Upper lobe of left lung (tissue), 6 donors: ENCODE results near the gene GABRB1. TPM values are rescaled to one million over a fixed set of nuclear protein-coding genes. Genes with fewer than 3 reads are reported as not detected.

Source experiments
- ATAC-seq, 2 donors: fragments of 200-7000 bp; cut with Tn5 transposase; one replicate each; pipeline ENCODE4 v1.9.1; 2022; ENCODE audit warnings: mild to moderate bottlenecking in 2 of 2, moderate library complexity in 2 of 2; ENCODE audit not compliant: low FRiP score in 2 of 2
- DNase-seq, 2 donors: peaks; one replicate each; pipeline ENCODE4 v3.0.0-alpha.2; 2019 to 2020
- H3K27ac ChIP-seq, 4 donors: fragments of 200-600 bp; sonication (generic); one replicate each; pipeline ENCODE4 v1.5.1; 2016 to 2019
- H3K27me3 ChIP-seq, 4 donors: fragments of 200-600 bp; sonication (generic); one replicate each; pipeline ENCODE4 v1.5.1; 2017 to 2019
- H3K36me3 ChIP-seq, 4 donors: fragments of 200-600 bp; sonication (generic); one replicate each; pipeline ENCODE4 v1.5.1; 2016 to 2019
- H3K4me1 ChIP-seq, 4 donors: fragments of 200-600 bp; sonication (generic); one replicate each; pipeline ENCODE4 v1.5.1; 2018 to 2019
- H3K4me3 ChIP-seq, 4 donors: fragments of 200-600 bp; sonication (generic); one replicate each; pipeline ENCODE4 v1.5.1; 2017 to 2019; ENCODE audit warnings: mild to moderate bottlenecking in 2 of 4, moderate library complexity in 1 of 4
- H3K9me3 ChIP-seq, 4 donors: fragments of 200-600 bp; sonication (generic); one replicate each; pipeline ENCODE4 v1.5.1; 2018 to 2019
- EP300 ChIP-seq, 4 donors: sonication (generic); formaldehyde crosslinking; IDR thresholded peaks; one replicate each; pipeline ENCODE4 v1.5.1; 2017; ENCODE audit warnings: antibody characterized with exemption in 4 of 4, control low read depth in 2 of 4
- POLR2A ChIP-seq, 4 donors: fragments of 450-650 bp; IDR thresholded peaks; one replicate each; pipeline ENCODE4 v1.5.1; 2016 to 2017; ENCODE audit warnings: antibody characterized with exemption in 4 of 4, mild to moderate bottlenecking in 2 of 4
- POLR2AphosphoS5 ChIP-seq, 2 donors: sonication (generic); formaldehyde crosslinking; IDR thresholded peaks; one replicate each; pipeline ENCODE4 v1.5.1; 2017; ENCODE audit warnings: antibody characterized with exemption in 2 of 2
- WGBS, 2 donors: methylation state at CpG; one replicate each; pipeline ENCODE4 v1.1.5; 2017 to 2018; 5-methylcytosine and 5-hydroxymethylcytosine counted together
- total RNA-seq, 6 donors: library from RNA; depleted of rRNA in 4 of 6; stranded (reverse); fragments of >200 nt in 4 of 6; gene quantifications; one replicate each; pipeline versions ENCODE4 v1.1.0 to v1.2.1, GENCODE V29; 2016 to 2021
- TF ChIP-seq, protein P1 (sequence below), 6 experiments: fragments of 450-650 bp in 4 of 6; fragments of 200-600 bp in 2 of 6; sonication (generic) in 2 of 6; IDR thresholded peaks; one replicate each; pipeline ENCODE4 v1.5.1; 2016 to 2019; ENCODE audit warnings: antibody characterized with exemption in 6 of 6
- donor health status: DM: no; HTN: no; CAD: no; lungs with moderate emphysema.
- donor health status: DM: no; HTN: yes; CAD: no; lungs with severe emphysema.

The GABRB1 gene
- total RNA-seq, 6 donors from 2014 or later = not detected

GRCh38 chr4:47334652-47335051 is 303.3 kb downstream of the GABRB1 start:
- TF ChIP-seq POLR2AphosphoS5 (IDR thresholded peaks at IDR 0.05) = no peak
- no peak for TF ChIP-seq POLR2A (IDR thresholded peaks at IDR 0.05)
- TF ChIP-seq, protein P1, sequence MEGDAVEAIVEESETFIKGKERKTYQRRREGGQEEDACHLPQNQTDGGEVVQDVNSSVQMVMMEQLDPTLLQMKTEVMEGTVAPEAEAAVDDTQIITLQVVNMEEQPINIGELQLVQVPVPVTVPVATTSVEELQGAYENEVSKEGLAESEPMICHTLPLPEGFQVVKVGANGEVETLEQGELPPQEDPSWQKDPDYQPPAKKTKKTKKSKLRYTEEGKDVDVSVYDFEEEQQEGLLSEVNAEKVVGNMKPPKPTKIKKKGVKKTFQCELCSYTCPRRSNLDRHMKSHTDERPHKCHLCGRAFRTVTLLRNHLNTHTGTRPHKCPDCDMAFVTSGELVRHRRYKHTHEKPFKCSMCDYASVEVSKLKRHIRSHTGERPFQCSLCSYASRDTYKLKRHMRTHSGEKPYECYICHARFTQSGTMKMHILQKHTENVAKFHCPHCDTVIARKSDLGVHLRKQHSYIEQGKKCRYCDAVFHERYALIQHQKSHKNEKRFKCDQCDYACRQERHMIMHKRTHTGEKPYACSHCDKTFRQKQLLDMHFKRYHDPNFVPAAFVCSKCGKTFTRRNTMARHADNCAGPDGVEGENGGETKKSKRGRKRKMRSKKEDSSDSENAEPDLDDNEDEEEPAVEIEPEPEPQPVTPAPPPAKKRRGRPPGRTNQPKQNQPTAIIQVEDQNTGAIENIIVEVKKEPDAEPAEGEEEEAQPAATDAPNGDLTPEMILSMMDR (IDR thresholded peaks at IDR 0.05) = no peak
- TF ChIP-seq EP300 (IDR thresholded peaks at IDR 0.05) = no peak
- no peaks in the 10 kb centered on the region for H3K36me3 ChIP-seq
- no peaks in the 10 kb centered on the region for H3K27me3 ChIP-seq
- DNase-seq (no peak), ATAC-seq (no peak)
- no peak overlapping the region for H3K4me3 ChIP-seq
- no peak overlapping the region for H3K27ac ChIP-seq
- no peaks in the 10 kb centered on the region for H3K4me1 ChIP-seq
- WGBS, 2 donors = 47 to 53% methylated on average over 3 of the region's 3 CpGs
- no peaks in the 10 kb centered on the region for H3K9me3 ChIP-seq

- Histone ChIP-seq H3K36me3 (no peaks in the 10 kb centered on the region), H3K27me3 (no peaks in the 10 kb centered on the region), H3K27ac (no peak overlapping the region), H3K4me1 (no peaks in the 10 kb centered on the region), H3K9me3 (no peaks in the 10 kb centered on the region), H3K4me3 (no peak overlapping the region)
- DNase-seq (no peak), ATAC-seq (no peak)
- 65 to 71% methylated on average over 2 of the region's 2 CpGs for WGBS, 2 donors
- TF ChIP-seq POLR2A (IDR thresholded peaks at IDR 0.05) = no peak
- TF ChIP-seq POLR2AphosphoS5 (IDR thresholded peaks at IDR 0.05) = no peak
- no peak for TF ChIP-seq EP300 (IDR thresholded peaks at IDR 0.05)
- TF ChIP-seq, protein P1 (IDR thresholded peaks at IDR 0.05) = no peak
Measured at GRCh38 chr4:47337893-47338292, 306.5 kb downstream of the GABRB1 start.

DNA sequence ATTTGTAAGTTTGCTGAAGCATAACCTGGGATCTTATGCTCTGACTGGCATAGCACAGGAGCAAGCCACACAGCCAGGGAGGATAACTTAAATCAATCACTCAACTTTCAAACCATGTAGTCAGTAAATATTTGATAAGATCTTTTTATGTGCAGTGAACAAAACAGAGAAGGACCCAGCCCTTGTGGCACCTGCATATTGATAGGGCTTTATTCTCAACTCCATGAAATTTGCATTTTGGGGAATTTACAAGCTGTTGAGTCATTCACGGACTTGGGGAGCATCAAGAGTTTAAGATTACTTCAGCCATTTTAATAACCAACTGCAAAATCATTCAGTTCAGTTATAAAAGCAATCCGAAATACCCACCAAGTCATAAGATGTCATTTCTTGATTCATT is 309.5 kb downstream of the GABRB1 start:
- no peak overlapping the region for H3K27ac ChIP-seq
- no peaks in the 10 kb centered on the region for H3K9me3 ChIP-seq
- WGBS, 2 donors = 75 to 84% methylated on average over 2 of the region's 2 CpGs
- H3K4me1 ChIP-seq = no peaks in the 10 kb centered on the region
- H3K27me3 ChIP-seq = no peaks in the 10 kb centered on the region
- H3K4me3 ChIP-seq = no peak overlapping the region
- TF ChIP-seq, protein P1 (IDR thresholded peaks at IDR 0.05) = no peak
- TF ChIP-seq POLR2AphosphoS5 (IDR thresholded peaks at IDR 0.05) (no peak), EP300 (IDR thresholded peaks at IDR 0.05) (no peak), POLR2A (IDR thresholded peaks at IDR 0.05) (no peak)
- no peaks in the 10 kb centered on the region for H3K36me3 ChIP-seq
- ATAC-seq (no peak), DNase-seq (no peak)

GRCh38 chr4:47342796-47343195 is 311.4 kb downstream of the GABRB1 start:
- Histone ChIP-seq H3K36me3 (no peaks in the 10 kb centered on the region), H3K4me1 (no peaks in the 10 kb centered on the region), H3K27me3 (no peaks in the 10 kb centered on the region), H3K4me3 (no peak overlapping the region), H3K9me3 (no peaks in the 10 kb centered on the region), H3K27ac (no peak overlapping the region)
- TF ChIP-seq POLR2AphosphoS5 (IDR thresholded peaks at IDR 0.05) (no peak), EP300 (IDR thresholded peaks at IDR 0.05) (no peak), POLR2A (IDR thresholded peaks at IDR 0.05) (no peak)
- WGBS, 2 donors = 73 to 75% methylated on average over 4 of the region's 4 CpGs
- no peak for DNase-seq
- ATAC-seq = no peak

GRCh38 chr4:47349326-47349725 is 318.0 kb downstream of the GABRB1 start:
- DNase-seq (no peak), ATAC-seq (no peak)
- H3K9me3 ChIP-seq = no peaks in the 10 kb centered on the region
- H3K27me3 ChIP-seq = no peaks in the 10 kb centered on the region
- H3K27ac ChIP-seq = no peak overlapping the region
- no peak for TF ChIP-seq POLR2AphosphoS5 (IDR thresholded peaks at IDR 0.05)
- no peak for TF ChIP-seq EP300 (IDR thresholded peaks at IDR 0.05)
- TF ChIP-seq, protein P1 (IDR thresholded peaks at IDR 0.05) = no peak
- no peak for TF ChIP-seq POLR2A (IDR thresholded peaks at IDR 0.05)
- no peaks in the 10 kb centered on the region for H3K4me1 ChIP-seq
- 89 to 90% methylated on average over 4 of the region's 4 CpGs for WGBS, 2 donors
- H3K4me3 ChIP-seq = no peak overlapping the region
- H3K36me3 ChIP-seq = no peaks in the 10 kb centered on the region
